H54 (cell line): ENCODE measurements around the gene BLOC1S3.

ENCODE experiments used
- DNase-seq: peaks from one replicate; pipeline ENCODE4 v3.0.0; 2011; ENCODE audit warnings: low spot score, mixed read lengths; ENCODE audit not compliant: insufficient read length
- FAIRE-seq: peaks from 3 replicates; lab custom pipeline; 2011; peaks lifted over from hg19 to GRCh38; lab: Jason Lieb, UNC
- POLR2A ChIP-seq: IDR thresholded peaks from 2 replicates; pipeline ENCODE4 v1.6.1; 2011; ENCODE audit warnings: low read depth, mild to moderate bottlenecking, low read length

BLOC1S3 gene

GRCh38 chr19:45141203-45141900, 37.2 kb upstream of the BLOC1S3 start:
- FAIRE-seq: no peak
- TF ChIP-seq POLR2A: no peak
- no peak for DNase-seq

GRCh38 chr19:45142016-45142725, 36.4 kb upstream of the BLOC1S3 start:
- DNase-seq: no peak
- FAIRE-seq: no peak
- TF ChIP-seq POLR2A: no peak

GRCh38 chr19:45142726-45143110, 35.9 kb upstream of the BLOC1S3 start:
- no peak for DNase-seq
- FAIRE-seq: no peak
- TF ChIP-seq POLR2A: no peak

- no peak for FAIRE-seq
- no peak for DNase-seq
- TF ChIP-seq POLR2A: no peak
These were observed 33.9 kb upstream of the BLOC1S3 start for GRCh38 chr19:45144431-45145269.

DNA sequence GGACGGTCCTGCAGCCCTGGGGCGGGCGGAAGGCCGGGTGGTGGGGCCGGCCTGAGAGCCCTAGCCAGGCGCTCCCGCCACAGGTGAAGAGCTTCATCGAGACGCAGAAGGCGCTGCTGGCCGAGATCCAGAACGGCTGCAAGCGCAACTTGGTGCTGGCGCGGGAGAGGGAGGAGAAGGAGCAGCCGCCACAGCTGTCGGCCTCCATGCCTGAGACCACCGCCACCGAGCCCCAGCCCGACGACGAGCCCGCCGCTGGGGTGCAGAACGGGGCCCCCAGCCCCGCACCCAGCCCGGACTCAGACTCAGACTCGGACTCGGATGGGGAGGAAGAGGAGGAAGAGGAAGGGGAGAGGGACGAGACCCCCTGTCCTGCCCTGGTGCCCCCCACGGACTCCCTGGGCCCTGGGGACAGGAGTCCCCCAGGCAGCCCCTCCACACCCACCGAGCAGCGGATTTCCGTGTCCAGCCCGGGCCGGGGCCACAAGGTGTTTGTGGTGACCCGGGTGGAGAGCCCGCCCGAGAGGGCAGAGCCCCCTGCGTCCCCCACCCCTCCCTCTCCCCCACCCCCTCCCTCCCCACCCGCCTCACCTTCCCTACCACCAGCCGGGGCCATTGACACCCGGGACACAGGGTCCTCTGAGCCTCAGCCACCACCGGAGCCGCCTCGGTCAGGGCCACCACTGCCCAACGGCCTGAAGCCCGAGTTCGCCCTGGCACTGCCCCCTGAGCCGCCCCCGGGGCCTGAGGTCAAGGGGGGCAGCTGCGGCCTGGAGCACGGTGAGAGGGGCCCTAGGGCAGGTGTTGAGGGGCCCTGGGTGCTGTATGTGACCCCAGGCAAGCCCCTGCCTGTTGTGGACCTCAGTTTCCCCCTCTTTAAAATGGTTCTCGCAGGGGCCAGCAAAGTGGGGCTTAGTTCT, 33.1 kb upstream of the BLOC1S3 start:
- TF ChIP-seq POLR2A: no peak
- FAIRE-seq: no peak
- DNase-seq: no peak

GRCh38 chr19:45146251-45146650, 32.3 kb upstream of the BLOC1S3 start:
- FAIRE-seq (no peak), DNase-seq (no peak)
- TF ChIP-seq POLR2A: no peak

DNA sequence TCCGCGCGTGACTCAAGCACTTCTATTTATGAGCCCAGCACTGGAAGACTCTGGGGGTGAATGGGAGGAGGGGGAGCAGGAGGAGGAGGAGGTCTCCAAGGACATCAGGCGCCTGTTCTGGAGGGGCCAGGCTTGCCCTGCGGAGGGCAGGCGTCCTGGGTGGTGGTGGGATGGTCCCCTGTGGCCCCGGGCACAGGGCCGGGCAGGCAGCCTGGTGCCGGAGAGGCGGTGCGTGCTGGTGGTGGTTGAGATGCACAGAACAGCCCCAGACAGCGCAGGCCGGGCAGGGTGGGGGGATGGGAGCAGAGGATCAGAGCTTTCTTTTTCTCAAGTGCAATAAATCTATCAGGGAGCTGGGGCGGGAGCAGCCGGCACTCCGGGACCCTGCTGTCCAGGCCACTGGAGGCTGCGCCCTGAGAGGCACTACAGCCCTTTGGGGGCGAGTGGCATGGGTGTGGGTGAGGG, 31.8 kb upstream of the BLOC1S3 start:
- DNase-seq: no peak
- no peak for TF ChIP-seq POLR2A
- no peak for FAIRE-seq

GRCh38 chr19:45147835-45148676, 30.5 kb upstream of the BLOC1S3 start:
- no peak for TF ChIP-seq POLR2A
- DNase-seq (no peak), FAIRE-seq (no peak)

- FAIRE-seq (no peak), DNase-seq (no peak)
- TF ChIP-seq POLR2A: no peak
These were observed 29.5 kb upstream of the BLOC1S3 start for GRCh38 chr19:45149129-45149528.

GRCh38 chr19:45150180-45150579, 28.4 kb upstream of the BLOC1S3 start:
- DNase-seq: no peak
- FAIRE-seq: no peak
- no peak for TF ChIP-seq POLR2A

DNA sequence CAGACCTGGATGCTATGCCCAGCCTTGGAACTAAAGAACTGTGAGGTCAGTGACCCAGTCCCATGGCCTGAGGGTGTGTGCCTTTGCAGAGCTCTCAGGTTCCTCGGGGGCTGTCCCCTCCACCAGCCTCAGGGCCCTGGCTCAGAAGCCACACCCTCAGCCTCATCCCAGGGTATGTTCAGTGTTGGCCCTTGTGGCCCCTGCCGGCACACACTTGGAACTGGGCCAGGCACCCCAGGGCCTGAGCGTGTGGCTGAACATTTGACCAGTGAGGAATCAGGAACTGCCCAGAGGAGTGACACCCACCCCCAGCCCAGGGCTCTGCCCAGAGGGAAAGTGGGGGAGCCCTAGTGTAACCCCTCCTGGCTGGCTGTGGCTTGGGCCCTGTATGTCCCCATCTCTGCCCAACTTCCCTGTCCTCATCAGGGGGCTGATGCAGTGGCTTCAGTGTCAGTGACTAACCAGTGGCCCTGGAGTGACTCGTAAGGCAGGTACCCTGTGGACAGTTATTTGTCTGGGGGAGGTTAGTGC, 27.8 kb upstream of the BLOC1S3 start:
- no peak for TF ChIP-seq POLR2A
- FAIRE-seq: no peak
- peak; percentile 36 for DNase-seq

DNA sequence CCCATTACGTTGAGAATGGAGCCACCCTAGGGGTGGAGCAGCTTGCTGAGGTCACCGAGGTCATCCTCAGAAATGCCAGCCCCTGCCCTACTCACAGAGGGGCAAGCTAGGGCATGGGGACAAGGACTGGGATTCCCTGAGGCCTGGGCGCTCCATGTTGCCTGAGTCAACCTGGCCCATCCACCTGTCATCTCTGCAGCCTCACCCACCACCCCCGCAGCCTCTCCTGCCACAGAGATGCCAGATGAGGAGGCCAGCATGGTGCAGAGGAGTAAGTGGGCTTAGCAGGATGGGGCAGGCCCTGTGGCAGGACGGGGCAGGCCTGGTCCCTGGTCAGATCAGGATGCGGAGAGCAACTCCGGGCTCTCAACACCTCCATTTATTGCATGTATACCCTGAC, 27.3 kb upstream of the BLOC1S3 start:
- DNase-seq (no peak), FAIRE-seq (no peak)
- TF ChIP-seq POLR2A: no peak
